HL-60/S4 (cell line): Measurements from ENCODE around the gene FOXL3.
"Not testable (repeated sequence)": the region's sequence is repeated elsewhere in the genome, so short reads cannot be mapped to it uniquely, and the experiment has no call there.

Source experiments
- in situ Hi-C: fragments of 300-500 bp; cut with MboI; formaldehyde crosslinking; loops from 2 replicates; pipeline ENCODE4 v1.14.3; 2022; ENCODE audit warnings: low sequenced_read_pairs

FOXL3 gene

DNA sequence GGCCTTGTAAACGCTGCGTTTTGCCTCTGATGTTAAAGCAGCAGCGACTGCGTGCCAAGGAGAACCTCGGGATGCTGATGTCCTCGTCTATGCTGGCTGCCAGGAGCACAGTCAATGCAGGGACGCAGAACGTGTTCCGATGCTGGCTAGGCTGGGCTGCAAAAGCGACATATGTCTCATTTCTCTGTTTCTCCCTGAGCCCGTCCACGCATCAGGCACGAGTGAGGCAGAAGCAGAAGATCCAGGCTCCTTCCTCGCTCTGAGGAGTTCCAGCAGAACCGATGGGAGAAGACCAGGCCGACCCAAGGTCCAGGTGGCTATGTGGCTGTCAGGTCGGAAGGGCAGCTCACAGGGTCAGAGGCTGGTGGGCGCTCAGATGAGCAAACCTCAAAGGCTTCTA is 3.7 kb upstream of the FOXL3 start:
- in situ Hi-C loops, result no loop called here

DNA sequence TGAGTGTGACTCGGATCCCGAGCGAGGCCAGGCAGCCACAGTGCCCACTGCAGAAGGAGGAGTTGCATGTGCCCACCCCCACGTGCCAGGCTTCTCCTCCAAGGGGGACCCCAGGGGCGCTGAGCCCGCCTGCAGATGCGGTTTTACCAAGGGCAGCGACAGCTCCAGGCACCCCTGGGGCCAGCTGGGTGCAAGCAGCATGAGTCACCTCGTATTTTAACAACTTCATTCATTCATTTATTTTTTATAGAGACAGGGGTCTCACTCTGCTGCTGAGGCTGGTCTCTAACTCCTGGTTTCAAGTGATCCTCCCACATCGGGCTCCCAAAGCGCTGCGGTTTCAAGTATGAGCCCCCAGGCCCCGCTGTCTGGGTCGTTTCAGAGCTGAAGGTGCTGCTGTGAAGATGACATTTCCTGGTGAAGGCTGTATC is 1.3 kb upstream of the FOXL3 start:
- in situ Hi-C loops, result no loop called here

DNA sequence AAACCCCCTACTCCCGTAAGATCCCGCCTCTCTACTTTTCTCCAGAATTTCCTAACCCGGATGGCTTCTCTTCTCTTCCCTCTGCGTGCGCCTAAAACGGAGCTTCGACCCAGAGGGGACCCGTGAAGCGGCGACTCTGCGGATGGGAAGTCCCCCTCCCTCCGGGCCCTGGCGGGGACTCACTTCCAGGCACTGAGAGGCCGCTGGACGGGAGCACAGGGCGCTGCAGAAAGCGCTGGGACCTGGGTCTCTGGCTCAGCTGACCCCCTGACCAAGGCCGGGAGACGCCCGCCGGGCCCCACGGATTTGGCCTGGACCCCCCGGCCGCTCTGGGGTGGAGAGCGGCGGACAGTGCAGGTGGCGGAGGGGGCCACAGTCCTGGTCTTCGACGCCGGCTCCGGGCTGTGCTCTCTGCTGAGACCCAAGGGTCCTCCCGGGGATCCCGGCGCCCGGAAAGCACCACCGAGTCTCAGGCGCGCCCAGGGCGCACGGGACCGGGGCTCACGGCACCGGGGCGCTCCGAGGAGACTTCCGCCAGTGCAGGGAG is 688 bp upstream of the FOXL3 start:
- in situ Hi-C loops, result no loop called here

DNA sequence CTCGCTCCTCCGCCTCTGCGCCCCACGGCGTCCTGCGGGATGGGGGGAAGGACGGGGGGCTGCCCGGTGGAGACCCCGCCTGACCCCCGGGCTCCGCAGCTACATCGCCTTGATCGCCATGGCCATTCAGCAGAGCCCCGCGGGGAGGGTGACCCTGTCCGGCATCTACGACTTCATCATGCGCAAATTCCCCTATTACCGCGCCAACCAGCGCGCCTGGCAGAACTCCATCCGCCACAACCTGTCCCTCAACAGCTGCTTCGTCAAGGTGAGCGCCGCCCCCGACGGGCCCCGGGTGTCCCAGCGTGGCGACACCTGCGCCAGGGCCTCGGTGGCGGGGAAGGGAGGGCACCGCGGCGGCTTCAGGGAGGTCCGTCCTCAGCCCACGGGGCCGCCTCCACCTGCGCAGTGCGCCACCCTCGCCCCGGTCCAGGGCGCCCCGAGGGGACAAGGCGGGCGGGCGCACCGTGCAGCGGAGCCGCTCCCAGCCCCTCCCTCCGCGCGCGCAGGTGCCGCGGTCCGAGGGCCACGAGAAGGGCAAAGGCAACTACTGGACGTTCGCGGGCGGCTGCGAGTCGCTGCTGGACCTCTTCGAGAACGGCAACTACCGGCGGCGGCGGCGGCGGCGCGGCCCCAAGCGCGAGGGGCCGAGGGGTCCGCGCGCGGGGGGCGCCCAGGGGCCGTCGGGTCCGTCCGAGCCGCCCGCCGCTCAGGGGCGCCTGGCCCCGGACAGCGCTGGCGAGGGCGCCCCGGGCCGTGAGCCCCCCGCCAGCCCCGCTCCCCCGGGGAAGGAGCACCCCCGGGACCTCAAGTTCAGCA is 793 bp downstream of the FOXL3 start:
- in situ Hi-C loops, result no loop called here

DNA sequence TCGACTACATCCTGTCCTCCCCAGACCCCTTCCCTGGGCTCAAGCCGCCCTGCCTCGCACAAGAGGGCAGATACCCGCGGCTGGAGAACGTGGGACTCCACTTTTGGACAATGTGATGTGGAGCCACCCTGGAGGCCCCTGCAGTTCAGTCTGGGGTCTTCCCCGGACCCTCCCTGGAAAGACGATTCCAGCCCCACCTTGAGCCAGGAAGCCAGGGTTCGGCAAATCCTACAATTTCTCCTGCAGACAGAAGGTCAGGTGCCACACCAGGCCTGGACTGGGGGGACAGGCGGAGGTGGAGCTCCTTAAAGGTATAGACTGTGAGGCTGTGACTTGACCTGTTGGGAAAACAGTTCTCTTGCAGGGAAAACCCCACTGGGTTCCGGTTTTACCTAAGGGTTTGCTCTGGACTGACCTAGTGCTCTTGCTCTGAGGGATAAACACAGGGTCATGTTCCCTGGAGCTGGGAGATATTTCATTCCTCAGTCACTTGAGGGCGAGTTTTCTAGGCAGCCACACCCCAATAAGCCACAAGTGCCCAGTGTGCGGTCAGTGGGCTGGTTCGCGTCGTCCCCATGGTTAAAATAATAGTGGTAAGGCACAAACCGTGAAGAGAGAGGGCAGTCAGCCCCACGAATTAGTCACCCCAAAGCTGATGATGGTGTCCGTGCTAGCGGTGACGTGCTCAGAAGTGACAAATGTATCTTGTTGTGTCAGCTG is 1.6 kb downstream of the FOXL3 start:
- in situ Hi-C loops, result no loop called here

DNA sequence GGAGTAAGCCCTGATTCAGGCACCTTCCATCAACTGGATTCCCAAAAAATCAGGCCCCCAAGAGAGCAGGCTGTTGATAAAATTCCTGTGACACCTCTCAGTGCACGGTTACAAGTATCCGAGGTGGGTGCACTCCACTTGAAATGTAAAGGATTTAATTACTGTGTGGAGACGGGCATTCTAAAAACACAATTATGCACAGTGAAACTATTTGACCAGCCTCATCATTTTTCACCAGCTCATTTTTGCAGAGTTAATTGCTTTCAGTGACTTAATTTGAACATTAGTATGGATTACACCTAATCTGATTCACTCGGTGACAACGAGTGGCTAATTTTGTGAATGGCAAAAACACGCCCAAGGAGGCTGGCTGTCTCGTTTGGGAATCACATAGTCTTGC is 2.3 kb downstream of the FOXL3 start:
- in situ Hi-C loops, result no loop called here

DNA sequence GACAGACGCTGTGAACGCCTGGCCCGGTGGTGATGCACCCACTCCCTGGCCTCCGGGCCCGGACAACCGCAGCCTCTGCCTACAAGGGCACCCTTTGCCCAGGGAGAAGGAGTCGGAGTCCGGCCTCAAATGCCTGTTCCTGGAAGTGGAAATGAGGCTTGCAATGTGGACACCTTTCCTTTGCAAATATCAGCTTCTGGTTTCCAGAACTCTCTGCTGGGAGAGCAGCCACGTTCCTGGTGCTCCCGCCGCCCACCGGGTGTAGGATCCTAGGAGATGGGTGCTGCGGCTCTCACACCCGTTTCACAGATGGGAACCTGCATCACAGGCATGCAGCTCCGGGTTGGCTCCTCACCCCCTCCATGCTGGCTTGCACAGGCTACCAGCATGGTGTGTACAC is 2.9 kb downstream of the FOXL3 start:
- in situ Hi-C loops, result no loop called here

DNA sequence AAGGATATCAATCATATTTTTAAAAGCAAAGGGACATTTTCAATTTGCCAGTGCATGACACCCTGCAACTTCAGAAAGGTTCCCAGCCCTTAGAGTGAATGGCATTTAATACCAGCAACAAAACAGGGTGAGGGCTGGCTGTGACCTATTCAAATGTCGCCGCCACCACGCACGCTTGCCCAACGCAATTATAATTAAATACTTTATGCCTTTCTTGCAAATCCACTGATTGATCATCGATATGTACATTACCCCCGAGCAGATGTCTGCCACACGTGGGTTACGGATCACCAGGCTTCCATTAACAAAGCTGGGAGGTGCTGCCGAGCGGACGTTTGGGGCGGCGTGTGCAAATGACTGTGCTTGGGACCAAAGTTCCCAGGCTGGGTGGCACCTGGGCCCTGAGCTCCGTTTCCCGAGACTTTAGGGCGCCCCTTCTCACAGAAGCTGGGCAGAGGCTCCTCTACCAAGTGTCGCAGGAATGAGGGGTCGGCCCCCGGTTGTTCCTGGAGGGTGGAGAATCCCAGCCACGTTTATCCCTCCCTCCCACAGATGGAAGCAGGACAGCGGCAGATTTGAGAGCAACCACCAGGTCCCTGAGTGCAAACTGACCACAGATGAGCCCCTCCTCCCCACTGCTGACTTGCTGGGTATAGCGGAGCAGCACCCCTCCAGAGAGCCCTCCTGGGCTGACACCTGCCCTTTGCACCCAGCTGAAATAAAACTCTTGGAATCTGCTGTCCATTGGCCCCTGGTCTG is 3.9 kb downstream of the FOXL3 start:
- in situ Hi-C loops, result no loop called here

DNA sequence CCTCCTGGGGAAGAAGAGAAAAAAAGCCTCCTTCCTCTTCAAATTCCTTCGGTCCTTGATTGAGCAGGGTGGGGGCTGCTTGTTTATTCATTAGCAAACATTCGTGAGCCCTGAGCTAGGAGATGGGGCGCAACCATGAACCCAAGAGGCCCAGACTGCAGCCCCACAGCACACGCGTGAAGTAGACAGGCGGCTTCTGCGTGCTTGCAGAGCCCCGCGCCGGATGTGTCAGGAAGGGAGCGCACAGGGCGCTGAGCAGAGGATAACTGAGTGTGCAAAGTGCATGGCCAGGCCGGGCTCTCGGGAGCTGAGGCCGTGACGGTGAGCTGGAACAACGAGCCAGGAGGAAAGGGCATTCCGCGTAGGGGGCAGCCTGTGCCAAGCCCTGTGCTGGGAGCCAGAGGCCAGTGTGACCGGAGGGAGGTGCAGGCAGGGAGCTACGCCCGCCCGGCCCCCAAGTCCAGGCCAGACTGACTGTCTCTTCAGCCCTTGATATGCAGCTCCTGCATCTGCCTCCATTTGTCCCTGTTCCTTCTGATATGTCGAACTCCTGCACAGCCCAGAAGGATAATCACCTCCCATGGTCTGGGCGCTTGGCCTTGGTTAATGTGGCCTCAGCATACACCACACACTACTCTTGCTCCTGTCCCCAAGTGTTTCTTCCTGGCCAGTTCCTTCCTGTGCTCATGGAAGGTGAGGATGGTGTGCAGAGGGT is 4.6 kb downstream of the FOXL3 start:
- in situ Hi-C loops, result no loop called here

DNA sequence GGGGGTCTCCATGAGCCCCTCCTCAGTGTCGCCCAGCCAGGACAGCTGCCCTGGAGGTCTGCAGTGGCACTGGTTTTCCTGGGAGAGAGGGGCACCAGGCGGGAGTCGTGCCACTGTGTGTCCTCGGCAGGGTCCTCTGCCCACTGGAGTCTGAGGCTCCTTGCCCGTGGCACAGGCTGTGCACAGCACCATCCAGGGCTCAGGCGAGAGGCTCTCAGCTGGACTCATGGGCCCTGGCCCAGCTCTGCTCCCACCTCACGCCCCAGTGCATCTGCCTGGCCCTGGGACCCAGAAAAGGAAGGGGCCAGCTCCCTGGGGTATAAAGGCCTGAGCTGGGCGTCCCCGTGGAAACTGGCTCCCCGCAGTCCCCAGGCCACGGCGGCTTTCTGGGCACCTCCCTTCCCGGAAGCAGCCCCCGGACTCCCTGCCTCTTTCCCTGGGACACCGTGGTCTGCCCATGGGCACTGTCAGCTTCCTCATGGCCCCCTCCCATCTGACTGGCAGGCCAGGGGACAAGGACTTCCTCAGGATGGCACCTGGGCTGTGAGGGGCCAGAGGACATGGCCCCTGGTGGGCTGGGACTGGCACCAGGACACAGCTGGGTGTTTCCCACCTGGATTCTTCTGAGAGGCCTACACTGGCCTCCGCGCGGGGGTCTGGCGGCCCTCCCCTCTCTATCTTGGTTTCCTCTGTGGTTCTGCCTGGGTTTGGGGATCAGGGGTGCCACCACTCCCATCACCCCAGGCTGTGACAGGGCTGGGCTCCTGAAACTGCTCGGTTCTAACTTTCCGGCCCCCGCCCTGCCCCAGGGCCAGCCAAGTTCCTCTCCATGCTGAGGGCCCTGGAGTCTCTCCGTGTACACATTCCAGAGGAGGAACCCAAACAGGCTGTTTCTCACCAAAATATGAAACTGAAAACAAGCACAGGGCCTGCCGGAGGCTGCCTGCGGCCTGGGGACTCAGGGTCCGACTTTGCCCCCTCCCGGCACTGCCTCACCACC is 5.5 kb downstream of the FOXL3 start:
- in situ Hi-C loops, result no loop called here

DNA sequence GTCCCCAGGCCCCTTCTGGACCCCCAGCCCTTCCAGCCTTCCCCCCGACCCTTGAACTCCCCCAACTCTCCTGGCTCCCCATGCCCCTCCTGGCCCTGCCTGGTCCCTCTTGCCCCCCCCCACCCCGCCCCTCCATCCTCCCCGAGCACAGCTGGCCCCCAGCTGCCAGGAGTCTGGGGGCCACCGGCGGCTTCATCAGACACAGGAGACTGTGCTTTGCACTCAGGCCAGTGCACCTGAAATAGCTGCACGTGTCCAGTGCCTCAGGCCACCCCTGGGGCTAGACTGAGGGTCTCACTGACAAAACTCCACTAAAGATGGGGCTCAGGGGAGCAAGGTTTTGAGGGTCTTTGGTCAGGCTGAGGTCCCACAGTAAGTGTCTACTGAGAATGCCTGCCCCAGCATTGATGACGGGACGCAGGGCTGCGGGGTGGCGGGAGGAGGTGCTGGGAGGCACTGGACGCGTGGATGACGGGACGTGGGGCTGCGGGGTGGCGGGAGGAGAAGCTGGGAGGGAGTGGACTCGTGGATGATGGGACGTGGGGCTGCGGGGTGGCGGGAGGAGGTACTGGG is 6.5 kb downstream of the FOXL3 start:
- in situ Hi-C loops, result no loop called here

DNA sequence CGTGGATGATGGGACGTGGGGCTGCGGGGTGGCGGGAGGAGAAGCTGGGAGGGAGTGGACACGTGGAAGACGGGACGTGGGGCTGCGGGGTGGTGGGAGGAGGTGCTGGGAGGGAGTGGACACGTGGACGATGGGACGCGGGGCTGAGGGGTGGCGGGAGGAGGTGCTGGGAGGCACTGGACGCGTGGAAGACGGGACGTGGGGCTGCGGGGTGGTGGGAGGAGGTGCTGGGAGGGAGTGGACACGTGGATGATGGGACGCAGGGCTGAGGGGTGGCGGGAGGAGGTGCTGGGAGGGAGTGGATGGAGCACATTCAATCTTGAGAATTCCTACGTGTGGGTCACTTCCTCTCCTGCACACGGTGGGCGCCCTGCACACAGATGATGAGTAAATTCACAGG is 7.2 kb downstream of the FOXL3 start:
- in situ Hi-C loops, result not testable (repeated sequence)

DNA sequence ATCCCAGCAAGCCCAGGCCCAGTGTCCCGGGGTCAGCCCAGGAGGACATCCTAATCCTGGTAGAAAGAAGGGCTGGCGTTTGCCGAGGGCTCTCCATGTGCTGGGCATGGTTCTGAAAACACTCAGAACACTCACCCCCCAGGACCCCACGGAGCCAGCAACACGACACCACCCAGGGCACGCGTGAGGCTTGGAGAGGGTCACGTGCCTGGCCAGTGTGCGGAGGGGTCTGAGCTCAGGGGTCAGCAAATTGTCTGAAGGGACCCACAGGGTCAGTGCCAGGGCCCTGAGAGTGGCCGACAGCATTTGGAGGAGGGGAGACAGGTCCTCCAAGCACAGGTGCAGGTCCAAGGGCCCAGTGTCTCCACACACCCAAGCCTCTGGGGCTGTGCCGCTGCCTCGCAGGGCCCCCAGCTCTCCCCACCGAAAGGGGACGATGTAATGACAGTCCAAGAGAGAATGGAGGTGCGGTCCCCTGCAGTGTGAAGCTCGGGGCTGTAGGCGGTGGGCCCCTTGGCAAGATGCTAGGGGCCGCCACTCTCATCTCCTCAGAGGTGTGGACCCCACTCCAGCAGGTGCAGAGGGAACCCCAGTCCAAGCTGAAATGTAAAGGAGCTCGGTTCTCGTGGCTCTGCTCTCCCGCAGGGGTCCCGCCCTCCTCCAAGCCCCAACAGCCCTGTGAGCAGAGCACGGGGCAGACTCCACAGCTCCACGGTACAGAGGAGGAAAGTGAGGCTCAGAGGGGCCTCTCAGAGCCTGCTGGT is 7.8 kb downstream of the FOXL3 start:
- in situ Hi-C loops, result no loop called here

DNA sequence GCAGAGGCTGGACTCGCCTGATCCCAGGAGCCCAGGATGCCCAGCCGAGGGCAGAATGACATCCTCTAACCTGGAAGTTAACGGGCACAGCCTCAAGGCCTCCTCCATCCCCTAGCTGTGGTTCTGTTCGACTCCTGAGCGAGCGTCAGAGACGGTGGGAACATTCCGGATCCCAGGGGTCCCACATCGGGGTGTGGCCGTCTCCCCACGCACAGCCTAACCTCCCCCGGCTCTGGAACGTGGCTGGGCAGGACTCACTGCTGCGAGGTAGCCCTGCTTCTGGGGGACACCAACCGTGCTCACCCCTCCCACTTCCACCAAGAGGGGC is 8.4 kb downstream of the FOXL3 start:
- in situ Hi-C loops, result no loop called here

DNA sequence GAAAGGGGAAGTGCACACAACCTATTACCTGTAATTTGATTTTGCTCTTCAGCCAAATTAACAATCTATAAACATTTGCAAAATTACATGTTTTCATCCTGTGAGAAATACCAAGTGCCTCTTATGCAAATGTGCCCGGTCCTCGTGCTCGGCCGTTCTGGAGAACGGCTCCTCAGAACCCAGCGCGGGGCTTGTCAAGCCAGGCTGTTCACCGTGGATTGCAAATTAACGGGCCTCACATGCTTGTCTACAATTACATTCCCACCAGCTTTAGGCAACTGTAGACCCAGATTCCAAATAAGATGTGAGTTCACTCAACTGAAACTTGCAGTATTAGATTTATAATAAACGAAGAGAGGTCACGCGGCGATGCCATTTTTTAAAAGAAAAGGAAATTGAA is 8.8 kb downstream of the FOXL3 start:
- in situ Hi-C loops, result no loop called here

DNA sequence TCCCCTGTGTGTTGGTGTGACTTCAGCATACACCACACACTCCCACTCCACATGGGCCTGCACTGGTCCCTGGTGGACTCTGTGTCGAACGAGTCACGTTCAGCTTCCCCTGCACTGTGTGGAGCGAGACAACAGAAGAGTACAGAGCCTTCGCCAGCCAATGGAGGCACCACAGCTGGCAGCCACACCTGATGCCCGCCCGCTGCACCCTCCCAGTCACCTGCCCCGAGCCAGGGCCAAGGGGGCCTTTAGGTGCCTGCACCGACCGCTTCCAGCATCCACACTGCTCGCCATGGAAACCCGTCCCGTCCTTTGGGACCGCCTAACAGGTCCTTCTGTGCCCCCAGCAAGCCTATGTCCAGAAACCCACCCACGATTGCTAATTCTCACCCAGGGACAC is 9.2 kb downstream of the FOXL3 start:
- in situ Hi-C loops, result no loop called here

DNA sequence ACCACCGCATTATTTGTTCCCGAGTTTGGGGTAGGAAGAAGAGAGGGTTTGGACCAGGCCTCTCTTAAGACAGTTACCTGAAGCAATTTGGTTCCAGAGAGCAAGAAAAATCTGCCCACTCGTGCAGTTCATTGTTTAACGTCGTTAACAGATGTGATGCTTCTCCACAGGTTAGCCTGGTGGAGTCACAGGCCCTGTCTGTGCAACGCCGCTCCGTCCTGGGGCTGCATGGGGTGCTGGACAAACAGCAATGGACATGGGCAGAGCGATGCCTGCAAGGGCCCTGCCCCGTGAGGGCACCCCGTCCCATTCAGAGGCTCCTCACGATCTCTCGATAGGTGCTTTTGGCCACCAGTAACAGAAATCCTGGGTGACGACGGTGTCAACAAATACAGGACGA is 9.7 kb downstream of the FOXL3 start:
- in situ Hi-C loops, result no loop called here

DNA sequence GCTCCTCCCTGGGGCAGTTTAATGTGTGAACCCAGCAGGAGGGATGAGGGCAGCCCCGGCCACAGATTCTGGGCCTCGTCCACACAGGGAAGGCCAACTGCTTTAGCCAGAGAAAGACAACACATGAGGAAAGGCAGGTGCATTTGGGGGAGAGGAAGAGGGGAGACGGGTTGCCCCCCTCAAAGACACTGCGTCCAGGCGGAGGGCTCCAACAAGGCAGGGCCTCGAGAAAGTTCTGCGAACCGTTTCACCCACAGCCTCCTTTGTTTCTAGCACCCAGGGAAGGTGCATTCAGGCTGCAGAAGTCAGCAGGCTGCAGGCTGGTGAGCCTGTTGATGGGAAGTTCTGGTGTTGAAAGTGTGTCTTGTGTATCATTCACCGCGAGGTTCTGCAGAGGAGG is 10.1 kb downstream of the FOXL3 start:
- in situ Hi-C loops, result no loop called here
